Astrocyte of the cerebellum (primary cell): ENCODE data around the gene DNAH11.
"Not testable (repeated sequence)": the region's sequence is repeated elsewhere in the genome, so short reads cannot be mapped to it uniquely, and the experiment has no call there.

Experiments
- DNase-seq: peaks from one replicate; pipeline ENCODE4 v3.0.0-alpha.2; 2011; ENCODE audit warnings: low read depth
- H3K4me3 ChIP-seq: 2 replicates; pipeline ENCODE4 v1.5.1; 2011; ENCODE audit warnings: mild to moderate bottlenecking, low read depth, low read length, moderate library complexity
- CTCF ChIP-seq: IDR thresholded peaks from 2 replicates; pipeline ENCODE4 v1.5.1; 2012; ENCODE audit warnings: low read length, low read depth, moderate library complexity, mild to moderate bottlenecking; ENCODE audit errors: missing control alignments
- in situ Hi-C: cut with HindIII; loops from 2 replicates; pipeline ENCODE4 v1.10.0; 2017; ENCODE audit warnings: low sequenced_read_pairs

Gene DNAH11

GRCh38 chr7:21653623-21654022 is 110.8 kb downstream of the DNAH11 start:
- TF ChIP-seq CTCF, result no peak
- in situ Hi-C loops, result no loop called here
- no peak overlapping the region for H3K4me3 ChIP-seq
- no peak for DNase-seq

GRCh38 chr7:21656081-21656480 is 113.2 kb downstream of the DNAH11 start:
- H3K4me3 ChIP-seq, result no peak overlapping the region
- in situ Hi-C loops, result loop anchor here (5.0 kb wide), 1 partner anchor 51 kb away; no protein-coding TSS in a partner anchor
- DNase-seq, result no peak
- TF ChIP-seq CTCF, result no peak

- DNase-seq, result no peak
- in situ Hi-C loops, result loop anchor here (5.0 kb wide), 1 partner anchor 51 kb away; no protein-coding TSS in a partner anchor
- TF ChIP-seq CTCF, result no peak
- no peak overlapping the region for H3K4me3 ChIP-seq
Measured at GRCh38 chr7:21656796-21657195, 114.0 kb downstream of the DNAH11 start.

GRCh38 chr7:21670496-21670895 is 127.7 kb downstream of the DNAH11 start:
- no peak for TF ChIP-seq CTCF
- in situ Hi-C loops, result no loop called here
- no peak for DNase-seq

GRCh38 chr7:21671859-21672258 is 129.0 kb downstream of the DNAH11 start:
- no peak for TF ChIP-seq CTCF
- in situ Hi-C loops, result no loop called here
- DNase-seq, result no peak
- H3K4me3 ChIP-seq, result no peak overlapping the region

More at GRCh38 chr7:21670496-21670895, 127.7 kb downstream of the DNAH11 start:
- no peak overlapping the region for H3K4me3 ChIP-seq

GRCh38 chr7:21675255-21675654 is 132.4 kb downstream of the DNAH11 start:
- in situ Hi-C loops, result no loop called here
- no peak overlapping the region for H3K4me3 ChIP-seq
- no peak for TF ChIP-seq CTCF
- no peak for DNase-seq

- peak; percentile 22 for TF ChIP-seq CTCF
- no peak for DNase-seq
- in situ Hi-C loops, result no loop called here
- H3K4me3 ChIP-seq, result no peak overlapping the region
Measured at GRCh38 chr7:21690705-21691104, 147.9 kb downstream of the DNAH11 start.

GRCh38 chr7:21691146-21691545 is 148.3 kb downstream of the DNAH11 start:
- H3K4me3 ChIP-seq, DNase-seq, in situ Hi-C loops: not testable (repeated sequence)

- in situ Hi-C loops, H3K4me3 ChIP-seq, DNase-seq: not testable (repeated sequence)
Measured at GRCh38 chr7:21700587-21700986, 157.7 kb downstream of the DNAH11 start.
